GM12872 (cell line): ENCODE data around the gene SNX33.

ENCODE experiments used
- TF ChIP-seq, protein P1 (sequence below): IDR thresholded peaks from 3 replicates; pipeline ENCODE4 v1.5.1; 2011; ENCODE audit warnings: low read depth, mild to moderate bottlenecking, low read length, moderate library complexity; ENCODE audit not compliant: insufficient read depth

The SNX33 gene

DNA sequence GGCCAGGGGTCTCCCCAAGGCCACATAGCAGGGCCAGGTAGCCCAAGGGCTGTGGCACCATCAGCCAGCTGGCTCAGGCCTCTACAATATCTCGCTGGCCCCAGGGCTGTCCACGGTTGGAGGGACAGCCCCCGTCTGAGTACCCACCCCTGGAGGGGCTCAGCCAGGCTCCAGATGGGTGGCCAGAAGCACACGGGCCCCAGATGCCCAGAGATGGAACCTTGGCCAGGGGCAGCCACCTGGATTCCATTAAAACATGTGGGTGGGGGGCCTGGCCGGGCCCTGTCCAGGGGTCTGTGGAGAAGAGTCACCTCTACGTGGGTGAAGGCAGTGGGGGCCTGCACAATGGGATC lies 56.5 kb downstream of the SNX33 start:
- TF ChIP-seq, protein P1, sequence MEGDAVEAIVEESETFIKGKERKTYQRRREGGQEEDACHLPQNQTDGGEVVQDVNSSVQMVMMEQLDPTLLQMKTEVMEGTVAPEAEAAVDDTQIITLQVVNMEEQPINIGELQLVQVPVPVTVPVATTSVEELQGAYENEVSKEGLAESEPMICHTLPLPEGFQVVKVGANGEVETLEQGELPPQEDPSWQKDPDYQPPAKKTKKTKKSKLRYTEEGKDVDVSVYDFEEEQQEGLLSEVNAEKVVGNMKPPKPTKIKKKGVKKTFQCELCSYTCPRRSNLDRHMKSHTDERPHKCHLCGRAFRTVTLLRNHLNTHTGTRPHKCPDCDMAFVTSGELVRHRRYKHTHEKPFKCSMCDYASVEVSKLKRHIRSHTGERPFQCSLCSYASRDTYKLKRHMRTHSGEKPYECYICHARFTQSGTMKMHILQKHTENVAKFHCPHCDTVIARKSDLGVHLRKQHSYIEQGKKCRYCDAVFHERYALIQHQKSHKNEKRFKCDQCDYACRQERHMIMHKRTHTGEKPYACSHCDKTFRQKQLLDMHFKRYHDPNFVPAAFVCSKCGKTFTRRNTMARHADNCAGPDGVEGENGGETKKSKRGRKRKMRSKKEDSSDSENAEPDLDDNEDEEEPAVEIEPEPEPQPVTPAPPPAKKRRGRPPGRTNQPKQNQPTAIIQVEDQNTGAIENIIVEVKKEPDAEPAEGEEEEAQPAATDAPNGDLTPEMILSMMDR: no peak

DNA sequence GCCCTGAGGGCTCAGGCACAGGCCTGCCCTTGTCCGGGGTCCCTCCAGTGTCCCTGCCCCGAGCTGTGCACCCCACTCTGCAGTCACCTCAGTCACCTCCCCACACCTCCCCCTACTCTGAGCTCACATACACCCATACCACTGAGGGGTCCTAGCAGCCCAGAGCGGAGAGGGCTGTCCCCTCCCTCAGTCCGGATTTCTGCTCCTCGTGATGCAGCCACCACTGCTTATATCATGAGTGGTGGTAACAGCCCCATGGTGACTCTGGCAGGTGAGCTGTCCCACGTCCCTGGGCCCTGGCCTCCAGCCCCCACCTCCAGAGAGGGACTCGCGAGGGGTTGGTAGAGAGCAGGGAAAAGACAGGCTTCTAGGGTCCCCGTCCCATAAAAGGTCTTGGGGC lies 56.9 kb downstream of the SNX33 start:
- TF ChIP-seq, protein P1: no peak

DNA sequence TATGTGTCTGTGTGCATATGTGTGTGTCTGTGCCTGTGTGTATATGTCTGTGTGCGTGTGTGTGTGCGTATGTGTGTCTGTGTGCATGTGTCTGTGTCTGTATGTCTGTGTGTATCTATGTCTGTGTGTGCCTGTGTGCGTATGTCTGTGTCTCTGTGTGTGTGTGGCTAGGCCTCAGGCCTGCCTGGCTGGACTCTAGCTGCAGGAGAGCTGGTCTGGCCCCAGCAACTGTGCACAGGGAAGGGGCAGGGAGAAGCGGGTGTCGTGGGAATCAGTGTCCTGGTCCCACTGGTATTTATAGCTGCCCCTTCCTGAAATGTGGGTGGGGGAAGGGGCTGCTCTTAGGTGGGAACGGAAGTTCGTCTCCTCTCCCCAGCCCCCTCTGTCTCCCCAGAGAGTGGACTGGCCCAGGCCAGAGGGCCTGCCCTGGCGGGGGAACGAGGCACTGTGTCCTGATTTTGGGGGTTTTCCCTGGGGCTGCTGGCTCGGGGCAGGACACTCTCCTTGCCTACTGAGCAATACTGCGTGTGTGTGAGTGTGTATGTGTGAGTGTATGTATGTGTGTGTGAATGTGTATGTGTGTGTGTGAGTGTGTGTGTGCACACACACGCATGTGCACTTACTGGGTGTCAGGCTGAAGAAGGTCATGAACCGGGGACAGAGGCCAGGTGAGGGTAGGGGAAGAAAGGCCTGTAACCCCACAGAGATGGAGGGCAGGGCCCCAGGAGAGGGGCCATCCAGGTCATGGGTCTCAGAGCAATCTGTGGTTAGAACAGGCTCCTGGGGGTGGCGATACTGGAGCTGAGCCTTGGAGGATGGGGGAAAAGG lies 58.4 kb downstream of the SNX33 start:
- TF ChIP-seq, protein P1: no peak

DNA sequence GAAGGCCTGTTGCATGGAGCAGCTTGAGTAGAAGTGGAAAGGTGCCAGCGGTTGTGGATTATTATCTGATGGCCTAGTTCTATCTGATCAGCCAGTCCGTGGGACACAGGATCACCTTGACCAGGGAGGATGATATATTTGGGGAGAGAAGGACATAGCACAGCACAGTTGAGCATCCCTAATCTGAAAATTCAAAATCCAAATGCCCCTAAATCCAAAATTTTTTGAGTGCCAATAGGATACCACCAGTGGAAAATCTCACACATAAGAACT lies 58.9 kb downstream of the SNX33 start:
- TF ChIP-seq, protein P1: no peak
